Choroid plexus epithelial cell (primary cell): ENCODE data around the gene FAM210B.

Source experiments
- DNase-seq: peaks from one replicate; pipeline ENCODE4 v3.0.0-alpha.2; 2010; ENCODE audit warnings: low read depth
- H3K4me3 ChIP-seq: 2 replicates; pipeline ENCODE4 v1.5.1; 2011; ENCODE audit warnings: low read depth, mild to moderate bottlenecking, control low read depth, low read length, moderate library complexity
- TF ChIP-seq, protein P1 (sequence below): conservative IDR thresholded peaks from 2 replicates; pipeline ENCODE4 v1.5.1; 2011; ENCODE audit warnings: low read depth, mild to moderate bottlenecking, control low read depth, inconsistent platforms, low read length, moderate library complexity

FAM210B gene

DNA sequence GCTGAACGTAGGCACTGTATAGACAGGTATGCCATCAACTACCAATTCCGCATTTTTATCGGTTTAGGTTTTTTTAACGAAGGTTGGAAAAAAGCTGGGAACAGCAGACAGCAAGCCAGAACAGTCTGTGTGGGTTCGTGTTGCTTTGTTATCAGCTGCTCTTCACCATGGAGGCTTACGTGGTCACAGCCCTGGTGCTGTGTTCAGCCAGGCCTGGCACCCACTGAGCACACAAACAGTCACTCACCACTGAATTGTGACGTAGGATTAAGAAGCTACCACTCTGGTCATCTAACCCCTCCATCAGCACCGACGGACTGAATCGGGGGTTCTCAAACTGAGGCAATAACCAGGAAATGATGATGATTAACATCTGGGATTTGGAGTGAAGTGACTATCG, 13.2 kb downstream of the FAM210B start:
- TF ChIP-seq, protein P1, sequence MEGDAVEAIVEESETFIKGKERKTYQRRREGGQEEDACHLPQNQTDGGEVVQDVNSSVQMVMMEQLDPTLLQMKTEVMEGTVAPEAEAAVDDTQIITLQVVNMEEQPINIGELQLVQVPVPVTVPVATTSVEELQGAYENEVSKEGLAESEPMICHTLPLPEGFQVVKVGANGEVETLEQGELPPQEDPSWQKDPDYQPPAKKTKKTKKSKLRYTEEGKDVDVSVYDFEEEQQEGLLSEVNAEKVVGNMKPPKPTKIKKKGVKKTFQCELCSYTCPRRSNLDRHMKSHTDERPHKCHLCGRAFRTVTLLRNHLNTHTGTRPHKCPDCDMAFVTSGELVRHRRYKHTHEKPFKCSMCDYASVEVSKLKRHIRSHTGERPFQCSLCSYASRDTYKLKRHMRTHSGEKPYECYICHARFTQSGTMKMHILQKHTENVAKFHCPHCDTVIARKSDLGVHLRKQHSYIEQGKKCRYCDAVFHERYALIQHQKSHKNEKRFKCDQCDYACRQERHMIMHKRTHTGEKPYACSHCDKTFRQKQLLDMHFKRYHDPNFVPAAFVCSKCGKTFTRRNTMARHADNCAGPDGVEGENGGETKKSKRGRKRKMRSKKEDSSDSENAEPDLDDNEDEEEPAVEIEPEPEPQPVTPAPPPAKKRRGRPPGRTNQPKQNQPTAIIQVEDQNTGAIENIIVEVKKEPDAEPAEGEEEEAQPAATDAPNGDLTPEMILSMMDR = no peak
- DNase-seq = no peak
- H3K4me3 ChIP-seq = no peak overlapping the region

DNA sequence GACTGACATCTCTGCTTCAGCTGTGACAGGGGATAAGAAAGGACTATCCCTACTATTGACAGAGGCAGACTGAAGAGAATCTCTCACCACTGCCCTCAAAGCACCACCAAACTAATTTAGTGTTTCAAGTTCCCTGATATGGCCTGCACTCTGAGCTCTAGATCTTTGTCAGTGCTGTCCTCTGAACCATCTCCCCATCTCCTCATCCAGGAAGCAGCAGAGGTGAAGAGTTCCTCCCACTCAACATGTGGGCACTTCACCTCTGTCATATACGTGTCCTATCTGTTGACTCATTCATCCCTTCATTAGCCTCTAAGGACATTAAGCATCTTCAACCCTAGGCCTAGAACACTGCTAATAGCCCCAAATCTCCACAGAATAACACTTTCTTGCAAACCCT, 14.1 kb downstream of the FAM210B start:
- no peak for DNase-seq
- no peak overlapping the region for H3K4me3 ChIP-seq
- TF ChIP-seq, protein P1 = no peak

- peak; percentile 99 for DNase-seq
- no peak overlapping the region for H3K4me3 ChIP-seq
- TF ChIP-seq, protein P1 = no peak
Measured at GRCh38 chr20:56373942-56374341, 15.2 kb downstream of the FAM210B start.

DNA sequence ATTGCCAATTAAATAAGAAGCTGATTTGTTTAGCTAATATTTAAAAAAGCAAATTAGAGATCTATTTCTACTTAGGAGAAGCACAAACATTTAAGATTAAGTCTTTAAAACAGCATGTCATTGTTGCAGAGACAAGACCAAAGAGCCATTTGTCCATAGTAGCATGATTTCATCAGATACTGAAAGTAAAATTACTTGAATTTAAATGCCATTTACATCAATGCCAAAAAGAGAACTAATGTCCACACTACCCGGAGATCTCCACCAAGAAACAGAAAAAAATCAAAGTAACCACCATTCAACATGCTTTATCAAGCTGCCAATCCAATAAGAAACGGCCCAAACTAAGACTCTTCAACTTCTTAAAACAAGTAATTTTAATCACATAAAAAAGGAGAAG, 17.6 kb downstream of the FAM210B start:
- TF ChIP-seq, protein P1 = no peak
- H3K4me3 ChIP-seq = no peak overlapping the region
- DNase-seq = no peak

DNA sequence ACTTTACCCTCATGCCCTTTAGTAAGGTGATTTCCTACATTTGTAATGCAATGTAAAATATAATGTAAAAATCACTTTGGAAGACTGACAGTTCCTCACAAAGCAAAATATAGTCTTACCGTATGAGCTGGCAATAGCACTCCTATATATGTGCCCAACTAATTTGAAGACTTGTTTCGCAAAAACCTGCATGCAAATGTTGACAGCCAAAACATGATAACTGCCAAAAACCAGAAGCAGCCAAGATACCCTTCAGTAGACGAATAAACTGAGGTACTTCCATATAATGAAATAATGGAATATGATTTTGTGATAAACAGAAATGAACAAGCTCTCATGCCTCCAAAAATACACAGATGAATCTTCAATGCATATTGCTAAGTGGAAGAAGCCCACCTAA, 19.6 kb downstream of the FAM210B start:
- TF ChIP-seq, protein P1 = no peak
- DNase-seq = no peak

DNA sequence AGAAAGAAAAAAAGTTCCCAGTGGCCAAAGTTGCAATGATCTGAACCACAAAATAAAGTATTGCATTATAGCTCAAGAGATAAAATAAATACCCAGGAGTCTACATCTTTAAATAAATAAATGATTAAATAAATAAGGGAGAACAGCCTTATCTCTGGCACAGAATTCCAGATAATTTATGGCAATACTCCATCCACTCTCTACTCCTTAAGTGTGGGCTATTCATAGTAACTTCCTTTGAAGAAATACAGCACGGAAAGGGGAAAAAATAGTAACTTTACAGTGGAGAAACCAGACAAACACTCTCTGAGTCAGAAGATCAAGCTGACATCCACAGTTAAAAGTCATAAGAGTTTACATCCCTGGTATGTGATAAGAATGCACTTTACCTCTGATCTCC, 21.6 kb downstream of the FAM210B start:
- TF ChIP-seq, protein P1 = no peak
- H3K4me3 ChIP-seq = no peak overlapping the region
- DNase-seq = peak; percentile 60

More for the DNA sequence above, 19.6 kb downstream of the FAM210B start:
- H3K4me3 ChIP-seq = no peak overlapping the region

DNA sequence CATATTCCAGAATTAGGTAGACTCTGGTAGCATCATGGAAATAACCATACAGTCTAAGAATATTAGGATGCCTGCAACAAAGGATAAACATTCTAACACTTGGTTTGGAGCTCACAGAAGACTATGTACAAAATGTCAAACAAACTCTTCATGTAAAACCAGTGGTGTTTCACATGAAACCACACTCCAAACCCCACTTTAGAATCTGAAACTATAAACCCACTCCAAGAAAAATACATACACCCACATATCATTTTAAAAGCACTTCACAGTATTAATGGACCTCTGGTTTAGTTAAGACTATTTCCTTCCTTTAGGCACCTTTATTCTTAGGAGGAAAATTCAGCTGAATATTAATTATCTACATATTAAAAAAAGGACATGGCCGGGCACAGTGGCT, 22.7 kb downstream of the FAM210B start:
- TF ChIP-seq, protein P1 = no peak
- DNase-seq = no peak
- no peak overlapping the region for H3K4me3 ChIP-seq
